Measurements from ENCODE around the gene SPRYD3.

Gene SPRYD3

GRCh38 chr12:53062011-53062961 is 16.9 kb downstream of the SPRYD3 start:
- Histone ChIP-seq H3K27ac (ENCODE audit: low read length) (no peak overlapping the region), H3K27me3 (ENCODE audit: low read depth, low read length) (no peaks in the 10 kb centered on the region), H3K79me2 (ENCODE audit: low read length) (no peaks in the 10 kb centered on the region), H3K36me3 (replicated peaks; ENCODE audit: low read depth, low read length) (peaks cover 11% of the 10 kb centered on the region), H3K9ac (ENCODE audit: low read length) (no peak overlapping the region), H4K20me1 (ENCODE audit: insufficient read depth, low read length) (no peaks in the 10 kb centered on the region), H3K4me3 (ENCODE audit: low read length) (no peak overlapping the region), H3K9me3 (ENCODE audit: insufficient read depth, low read length) (no peaks in the 10 kb centered on the region), H3K4me2 (ENCODE audit: low read length) (no peak overlapping the region), H3K4me1 (ENCODE audit: low read length) (no peaks in the 10 kb centered on the region), H2AFZ (ENCODE audit: low read depth, low read length) (no peak overlapping the region)
- TF ChIP-seq CTCF (IDR thresholded peaks at IDR 0.05; ENCODE audit: low read depth, low read length) (no peak), EZH2phosphoT487 (IDR thresholded peaks at IDR 0.05; ENCODE audit: low read depth) (no peak)

GRCh38 chr12:53061404-53062010 is 17.7 kb downstream of the SPRYD3 start:
- no peak overlapping the region for H3K4me2 ChIP-seq (ENCODE audit: low read length)
- TF ChIP-seq CTCF (IDR thresholded peaks at IDR 0.05; ENCODE audit: low read depth, low read length) = peak; percentile 29; the same call in 1 of the 2 replicates
- TF ChIP-seq EZH2phosphoT487 (IDR thresholded peaks at IDR 0.05; ENCODE audit: low read depth) = no peak
- H3K27me3 ChIP-seq (ENCODE audit: low read depth, low read length) = no peaks in the 10 kb centered on the region
- peaks cover 10% of the 10 kb centered on the region for H3K36me3 ChIP-seq (replicated peaks; ENCODE audit: low read depth, low read length)
- H3K9me3 ChIP-seq (ENCODE audit: insufficient read depth, low read length) = no peaks in the 10 kb centered on the region
- H3K9ac ChIP-seq (ENCODE audit: low read length) = no peak overlapping the region
- no peak overlapping the region for H3K27ac ChIP-seq (ENCODE audit: low read length)
- no peaks in the 10 kb centered on the region for H3K79me2 ChIP-seq (ENCODE audit: low read length)
- no peaks in the 10 kb centered on the region for H3K4me1 ChIP-seq (ENCODE audit: low read length)
- no peaks in the 10 kb centered on the region for H4K20me1 ChIP-seq (ENCODE audit: insufficient read depth, low read length)
- no peak overlapping the region for H2AFZ ChIP-seq (ENCODE audit: low read depth, low read length)
- H3K4me3 ChIP-seq (ENCODE audit: low read length) = no peak overlapping the region

GRCh38 chr12:53060721-53061276 is 18.4 kb downstream of the SPRYD3 start:
- H3K9me3 ChIP-seq (ENCODE audit: insufficient read depth, low read length) = no peaks in the 10 kb centered on the region
- H4K20me1 ChIP-seq (ENCODE audit: insufficient read depth, low read length) = no peaks in the 10 kb centered on the region
- no peaks in the 10 kb centered on the region for H3K4me1 ChIP-seq (ENCODE audit: low read length)
- no peak overlapping the region for H2AFZ ChIP-seq (ENCODE audit: low read depth, low read length)
- no peaks in the 10 kb centered on the region for H3K27me3 ChIP-seq (ENCODE audit: low read depth, low read length)
- H3K36me3 ChIP-seq (replicated peaks; ENCODE audit: low read depth, low read length) = peaks cover 4% of the 10 kb centered on the region
- H3K27ac ChIP-seq (ENCODE audit: low read length) = no peak overlapping the region
- no peak overlapping the region for H3K9ac ChIP-seq (ENCODE audit: low read length)
- TF ChIP-seq CTCF (IDR thresholded peaks at IDR 0.05; ENCODE audit: low read depth, low read length) (no peak), EZH2phosphoT487 (IDR thresholded peaks at IDR 0.05; ENCODE audit: low read depth) (no peak)
- no peak overlapping the region for H3K4me2 ChIP-seq (ENCODE audit: low read length)
- H3K79me2 ChIP-seq (ENCODE audit: low read length) = no peaks in the 10 kb centered on the region
- H3K4me3 ChIP-seq (ENCODE audit: low read length) = no peak overlapping the region
